ENCODE results near the gene CTNNBIP1.

CTNNBIP1 gene

DNA sequence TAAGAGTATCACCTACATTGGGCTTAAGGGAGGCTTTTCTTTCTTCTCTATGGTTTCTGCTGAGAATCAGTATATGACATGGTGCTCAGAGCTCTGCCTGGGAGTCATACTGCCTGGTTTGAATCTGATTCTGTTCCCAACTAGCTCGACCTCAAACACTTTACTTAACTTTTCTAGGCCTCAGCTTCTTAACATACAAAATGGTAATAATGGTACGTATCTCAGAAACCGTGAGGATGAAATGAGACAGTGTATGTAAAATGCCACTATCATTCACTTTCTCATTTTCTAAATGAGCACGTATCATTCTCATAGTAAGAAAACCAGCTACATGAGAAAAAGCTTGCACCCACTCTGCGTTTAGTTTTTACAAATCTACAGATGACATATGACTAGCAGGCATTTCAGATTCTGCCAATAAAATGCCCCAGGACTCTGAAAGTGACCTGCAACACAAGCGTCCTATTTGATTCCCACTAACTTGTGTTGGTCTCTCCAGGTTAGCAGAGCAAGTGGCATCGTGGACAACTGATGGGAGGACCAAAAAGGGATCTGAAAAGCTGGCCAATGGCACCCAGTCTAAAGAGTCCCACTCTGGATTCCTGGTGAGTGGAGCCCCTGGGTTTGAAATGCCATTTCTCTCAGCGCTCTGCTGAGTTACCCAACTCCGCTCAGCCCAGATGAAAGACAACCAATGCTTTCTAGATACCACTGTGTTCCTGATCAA is 6.1 kb downstream of the CTNNBIP1 start:
- DNase-seq = no peak

- no peak for DNase-seq
Measured at GRCh38 chr1:9902060-9902452, 8.0 kb downstream of the CTNNBIP1 start.

GRCh38 chr1:9901148-9902059 is 8.7 kb downstream of the CTNNBIP1 start:
- DNase-seq = no peak

- DNase-seq = peak in 1 of 2 donors; percentile 48
Measured at GRCh38 chr1:9900142-9901043, 9.7 kb downstream of the CTNNBIP1 start.

DNA sequence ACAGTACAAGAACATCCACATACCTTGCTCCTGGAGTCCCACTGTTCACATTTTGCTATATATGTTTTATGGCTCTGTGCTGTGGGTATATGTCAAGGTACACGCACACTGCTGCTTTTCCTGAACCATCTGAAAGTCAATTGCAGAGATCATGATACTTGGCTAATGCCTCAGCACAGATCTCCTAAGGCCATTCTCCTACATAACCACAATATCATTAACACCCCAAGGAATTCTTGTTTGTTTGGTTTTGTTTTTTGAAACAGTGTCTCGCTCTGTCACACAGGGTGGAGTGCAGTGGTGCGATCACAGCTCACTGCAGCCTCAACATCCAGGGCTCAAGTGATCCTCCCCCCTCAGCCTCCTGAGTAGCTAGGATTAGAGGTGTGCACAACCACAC is 16.0 kb downstream of the CTNNBIP1 start:
- DNase-seq = no peak

- peak; percentile 8 to 20 for DNase-seq
Measured at GRCh38 chr1:9892563-9893528, 17.2 kb downstream of the CTNNBIP1 start.

DNA sequence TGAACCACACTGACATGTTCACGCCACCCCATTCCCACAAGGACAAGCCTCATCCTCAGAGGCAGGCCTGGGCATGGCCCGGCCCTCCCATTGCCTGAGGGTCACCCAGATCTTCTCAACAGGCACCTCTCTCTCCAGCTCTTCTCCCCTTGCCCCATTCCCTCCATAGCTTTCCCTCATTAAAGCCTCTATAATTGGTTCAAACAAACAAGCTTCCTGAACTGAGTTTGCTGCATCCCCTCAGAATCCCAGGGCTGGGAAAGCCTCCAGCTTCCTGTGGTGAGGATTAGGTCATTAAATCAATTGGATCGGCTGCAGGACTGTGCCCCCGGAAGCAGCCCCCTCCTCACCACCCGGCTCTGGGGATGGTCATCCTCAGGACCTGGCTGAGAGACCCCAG is 18.9 kb downstream of the CTNNBIP1 start:
- no peak for DNase-seq

DNA sequence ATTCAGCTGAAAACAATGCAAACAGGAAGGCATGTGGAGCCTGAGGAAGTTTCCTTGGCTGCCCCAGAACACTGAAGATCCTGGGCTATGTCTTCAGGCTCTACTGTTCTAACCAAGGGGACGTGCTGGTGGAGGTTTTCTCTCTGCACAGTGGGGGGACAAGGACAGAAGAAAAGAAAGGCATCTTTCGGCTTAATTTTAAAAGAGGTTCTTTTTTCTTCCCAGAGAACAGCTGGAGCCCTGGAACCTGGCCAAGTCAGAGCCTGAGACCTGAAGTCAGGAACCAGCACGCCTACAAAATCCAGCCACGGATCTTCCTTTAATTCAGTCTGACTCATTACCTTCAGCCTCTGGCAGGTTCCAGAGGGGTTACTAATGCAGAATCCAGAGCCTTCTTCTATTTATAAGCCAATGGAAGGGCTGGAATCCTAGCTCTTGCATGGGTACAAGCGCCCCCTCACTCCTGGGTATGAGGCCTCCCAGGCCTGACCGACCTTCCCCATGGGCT is 19.8 kb downstream of the CTNNBIP1 start:
- DNase-seq = no peak

DNA sequence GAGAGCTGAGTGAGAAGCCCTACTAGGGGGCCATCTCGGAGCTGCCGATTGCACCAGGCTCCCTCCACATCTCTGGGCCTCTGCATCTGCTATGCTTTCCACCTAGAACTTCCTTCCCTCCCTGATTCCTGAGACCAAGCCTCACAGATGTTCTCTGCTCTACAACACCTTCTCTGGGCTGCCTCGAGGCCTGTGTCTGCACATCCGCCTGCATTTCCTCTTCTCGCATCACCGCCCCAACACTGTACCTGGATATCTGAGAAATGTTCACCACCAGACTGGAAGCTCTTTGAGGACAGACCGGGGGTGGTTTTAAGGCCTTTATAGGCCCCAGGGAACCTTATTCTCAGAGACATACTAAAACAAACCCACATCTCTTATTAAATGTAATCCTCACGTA is 20.7 kb downstream of the CTNNBIP1 start:
- no peak for DNase-seq

DNA sequence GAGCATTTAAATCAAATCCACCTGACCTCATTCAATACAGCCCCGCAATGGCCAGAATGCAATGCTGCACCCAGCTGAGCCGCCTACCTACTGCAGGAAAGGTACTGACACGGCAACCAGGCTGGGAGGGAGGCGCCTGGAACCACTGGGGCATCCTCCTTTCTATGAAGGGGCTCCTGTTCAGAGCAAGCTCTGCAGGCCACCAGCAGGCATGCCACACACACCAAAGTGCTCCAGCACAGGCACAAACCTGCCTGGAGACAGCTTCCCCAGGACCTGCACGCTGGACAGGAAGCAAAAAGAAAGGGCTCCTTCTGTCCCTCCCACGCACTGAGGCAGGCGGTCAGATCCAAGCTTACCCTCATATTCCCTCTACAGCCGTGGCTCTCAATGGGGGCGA is 21.2 kb downstream of the CTNNBIP1 start:
- DNase-seq = no peak

DNA sequence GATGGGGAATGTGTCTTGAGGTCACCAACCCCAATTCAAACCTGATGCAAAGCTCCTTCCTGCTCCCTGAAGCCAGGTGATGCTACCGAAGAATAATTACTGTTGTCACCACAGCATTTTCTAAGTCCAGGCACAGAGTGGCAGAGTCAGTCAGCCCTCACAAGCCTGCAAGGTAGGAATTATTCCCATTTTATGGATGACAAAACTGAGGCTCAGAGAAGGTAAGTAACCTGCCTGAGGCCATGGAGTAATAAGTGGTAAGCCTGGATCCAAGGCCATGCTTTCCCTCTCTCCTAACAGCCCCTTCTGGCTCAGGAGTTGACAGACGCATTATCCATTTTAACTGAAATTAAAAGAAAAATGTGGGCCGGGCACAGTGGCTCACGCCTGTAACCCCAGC is 23.0 kb downstream of the CTNNBIP1 start:
- no peak for DNase-seq

DNA sequence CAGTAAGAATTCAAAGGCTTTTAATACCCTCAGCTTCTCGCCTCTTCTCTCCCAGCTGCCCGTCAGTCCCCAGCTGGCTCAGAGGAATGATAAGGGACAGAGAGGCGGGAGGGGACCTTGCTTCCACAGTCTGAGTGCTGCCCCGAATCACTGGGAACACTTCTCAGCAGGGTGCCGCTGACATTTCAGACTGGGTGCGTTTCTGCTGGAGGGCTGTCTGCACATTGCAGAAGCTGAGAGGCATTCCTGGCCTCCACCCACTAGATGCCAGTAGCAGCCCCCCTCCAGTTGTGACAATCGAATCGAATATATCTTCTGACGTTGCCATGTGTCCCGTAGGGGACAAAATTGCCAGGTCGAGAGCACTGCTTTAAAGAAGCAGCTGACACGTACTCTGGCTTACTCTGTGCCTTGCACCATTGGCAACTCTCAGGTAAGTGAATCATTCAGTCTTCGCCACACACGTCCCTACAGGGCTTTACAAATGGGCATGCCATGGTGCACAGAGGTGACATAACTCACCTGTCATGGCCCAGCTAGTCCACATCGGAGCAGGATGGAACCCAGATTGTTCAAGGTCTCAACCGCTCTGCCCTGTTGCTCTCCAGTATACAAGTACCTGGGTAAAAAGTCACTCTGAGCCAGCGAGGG is 23.9 kb downstream of the CTNNBIP1 start:
- DNase-seq = no peak

GRCh38 chr1:9884805-9885204 is 25.3 kb downstream of the CTNNBIP1 start:
- DNase-seq = no peak

GRCh38 chr1:9883585-9884449 is 26.3 kb downstream of the CTNNBIP1 start:
- DNase-seq = no peak

DNA sequence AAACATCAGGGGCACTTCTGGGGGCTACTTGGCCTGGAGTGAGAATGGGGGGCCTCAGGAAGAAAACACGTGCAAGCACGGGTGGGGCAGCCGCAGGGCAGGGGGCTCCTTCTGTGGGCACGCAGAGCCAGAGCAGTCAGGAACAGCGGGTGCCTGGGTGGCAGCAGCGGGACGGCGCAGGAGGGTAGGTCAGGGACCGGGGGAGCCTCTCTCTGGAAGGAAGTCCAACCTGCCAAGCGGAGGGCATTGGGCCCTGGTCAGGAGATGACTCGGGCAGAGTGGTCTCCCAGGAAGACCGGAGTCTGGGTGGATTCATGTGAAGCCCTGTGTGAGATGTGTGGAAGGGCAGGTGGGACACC is 27.1 kb downstream of the CTNNBIP1 start:
- DNase-seq = no peak

DNA sequence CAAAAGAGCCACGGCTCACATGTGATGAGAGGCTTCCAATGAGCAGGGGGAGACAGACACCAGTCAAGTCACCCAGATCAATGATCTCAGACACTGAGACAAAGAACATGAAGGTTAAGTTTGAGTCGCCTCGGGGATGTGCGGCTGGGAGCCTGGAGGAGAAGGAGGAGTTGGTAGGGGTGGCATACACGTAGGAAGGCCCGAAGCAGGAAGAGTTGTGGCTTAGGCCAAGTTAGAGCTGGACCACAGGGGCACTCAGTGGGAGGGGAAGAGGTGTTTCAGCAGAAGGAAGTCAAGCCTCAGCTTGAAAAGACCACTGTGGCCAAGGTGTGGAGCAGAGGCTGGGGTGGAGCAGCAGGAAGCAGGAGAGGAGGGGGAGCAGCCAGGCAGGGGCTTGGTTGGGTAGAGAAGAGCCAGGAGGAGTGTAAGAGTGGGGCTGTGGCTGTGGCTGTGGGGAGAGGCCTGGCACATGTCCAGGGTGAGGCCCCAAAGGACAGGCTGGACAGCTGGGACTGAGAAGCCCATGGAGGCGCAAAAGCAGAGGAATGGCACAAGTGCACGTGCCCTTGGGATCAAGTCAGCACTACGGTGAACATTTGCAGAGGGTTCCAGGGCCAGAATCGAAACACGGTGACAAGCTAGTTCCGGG is 27.6 kb downstream of the CTNNBIP1 start:
- peak in 1 of 2 donors; percentile 33 for DNase-seq

DNA sequence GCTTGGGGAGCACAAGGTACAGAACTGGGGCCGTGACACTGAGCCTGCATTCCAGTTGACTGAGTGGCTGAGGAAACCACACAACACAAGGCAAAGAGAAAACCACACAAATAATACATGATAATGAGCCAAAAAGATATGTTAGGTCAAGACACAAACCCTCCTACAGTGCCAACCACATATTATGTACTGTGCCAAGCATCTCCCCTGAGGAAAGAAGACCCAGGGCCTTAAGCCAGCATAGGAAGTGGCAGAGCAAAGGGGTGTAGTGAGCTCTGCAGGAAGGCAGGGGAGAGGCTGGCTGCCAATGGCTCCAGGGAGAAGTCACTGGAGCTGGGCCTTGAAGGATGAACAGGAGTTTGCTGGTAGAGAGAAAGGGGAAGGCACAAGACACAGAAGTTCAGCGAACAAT is 28.2 kb downstream of the CTNNBIP1 start:
- DNase-seq = peak in 1 of 2 donors; percentile 4

- DNase-seq = no peak
Measured at GRCh38 chr1:9878404-9878803, 31.7 kb downstream of the CTNNBIP1 start.

DNA sequence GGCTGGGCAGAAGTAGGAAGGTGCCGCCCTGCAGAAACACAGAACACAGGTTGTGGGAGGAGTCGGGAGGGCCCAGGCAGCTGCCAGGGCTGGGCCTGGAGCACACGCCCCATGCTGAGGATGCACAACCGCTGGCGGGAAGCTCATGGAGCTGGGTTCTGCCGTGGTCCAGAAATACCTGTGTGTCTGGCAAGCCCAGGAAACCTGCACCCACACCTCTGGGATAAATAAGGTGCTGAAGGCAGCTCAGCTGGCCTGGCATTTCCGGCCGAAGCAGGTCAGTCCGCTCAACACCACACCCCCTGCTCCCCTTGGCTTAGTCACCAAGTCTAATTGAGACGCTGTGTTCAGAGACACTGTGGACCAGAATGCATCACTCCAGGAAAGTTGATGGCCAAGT is 32.1 kb downstream of the CTNNBIP1 start:
- DNase-seq = no peak

DNA sequence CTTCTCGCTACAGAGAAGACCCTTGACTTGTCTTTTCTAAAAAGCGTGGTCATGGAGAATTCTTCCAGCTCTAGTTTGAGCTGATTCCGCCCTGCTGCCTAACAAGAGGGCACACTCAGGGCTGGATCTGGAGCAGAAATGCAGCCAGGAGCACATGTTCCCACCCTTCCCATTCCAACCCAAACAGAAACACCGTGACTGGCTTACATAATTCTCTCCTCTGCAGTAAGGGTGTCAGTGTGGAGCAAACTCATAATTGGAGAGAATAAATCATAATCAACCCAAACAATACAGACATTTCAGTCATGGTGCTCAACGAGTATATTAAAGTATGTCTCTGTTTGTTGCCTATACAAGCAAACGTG is 34.5 kb downstream of the CTNNBIP1 start:
- no peak for DNase-seq

Data from CD4-positive, alpha-beta T cell treated with Interferon alpha-2 for 1 hour (primary cell).